Mucosa of descending colon (tissue), 3 donors: ENCODE data around the gene WIPF3. TPM values are rescaled to one million over a fixed set of nuclear protein-coding genes. Genes with fewer than 3 reads are reported as not detected.

Experiments used
- ATAC-seq: fragments of 200-7000 bp; cut with Tn5 transposase; one replicate; pipeline ENCODE4 v1.9.1; 2020; ENCODE audit warnings: mild to moderate bottlenecking, moderate library complexity
- DNase-seq, 3 donors: peaks; one replicate each; pipeline ENCODE4 v3.0.0-alpha.2; 2020
- H3K36me3 ChIP-seq: fragments of 200-600 bp; one replicate; pipeline ENCODE4 v1.8.0; 2021; ENCODE audit warnings: low read depth, mild to moderate bottlenecking
- H3K4me1 ChIP-seq: fragments of 200-600 bp; one replicate; pipeline ENCODE4 v1.8.0; 2021; ENCODE audit warnings: low read depth, mild to moderate bottlenecking
- H3K4me3 ChIP-seq: fragments of 200-600 bp; one replicate; pipeline ENCODE4 v1.8.0; 2021; ENCODE audit warnings: mild to moderate bottlenecking
- H3K9me3 ChIP-seq: fragments of 200-600 bp; one replicate; pipeline ENCODE4 v1.8.0; 2021; ENCODE audit warnings: mild to moderate bottlenecking
- CTCF ChIP-seq: fragments of 200-600 bp; IDR thresholded peaks from one replicate; pipeline ENCODE4 v1.8.0; 2022; ENCODE audit warnings: antibody characterized with exemption, mild to moderate bottlenecking
- intact Hi-C, 2 donors: fragments of 100-400 bp; cut with DNase I in 1 of 2; cut with micrococcal nuclease in 1 of 2; formaldehyde crosslinking; loops; one replicate each; pipeline versions ENCODE4 v1.11.0 to v1.11.1; 2022; cut with DNase I, micrococcal nuclease
- total RNA-seq, 3 donors: library from RNA; stranded (reverse); fragmentation: NEBNext Ultra II Directional in 2 of 3; extraction: Animal tissue kit (Norgen Biotek cat#: 25700) in 2 of 3; gene quantifications; one replicate each; pipeline versions ENCODE4 v1.2.1 to v1.2.4, GENCODE V29; 2021 to 2023
- donor health status: DM: no; HTN: no; CAD: no; lungs with moderate emphysema.
- donor health status: DM: no; HTN: no; CAD: no.
- donor health status: DM: no; HTN: yes; CAD: no.

Gene WIPF3
- total RNA-seq, 3 donors from 2014 or later, result 0.89 to 2.2 (median 1.2) TPM

- DNase-seq, result no peak
- Histone ChIP-seq H3K9me3 (no peaks in the 10 kb centered on the region), H3K4me1 (peaks cover 4% of the 10 kb centered on the region), H3K36me3 (no peaks in the 10 kb centered on the region), H3K4me3 (no peak overlapping the region)
- intact Hi-C loops, result no loop called here
- no peak for ATAC-seq
- no peak for TF ChIP-seq CTCF
Measured at GRCh38 chr7:29810297-29810696, 4.0 kb downstream of the WIPF3 start.

GRCh38 chr7:29810813-29811482, 4.6 kb downstream of the WIPF3 start:
- TF ChIP-seq CTCF, result no peak
- no peak for DNase-seq
- Histone ChIP-seq H3K9me3 (no peaks in the 10 kb centered on the region), H3K4me1 (peaks cover 4% of the 10 kb centered on the region), H3K36me3 (no peaks in the 10 kb centered on the region), H3K4me3 (no peak overlapping the region)
- ATAC-seq, result no peak
- intact Hi-C loops, result no loop called here

GRCh38 chr7:29811586-29811985, 5.3 kb downstream of the WIPF3 start:
- Histone ChIP-seq H3K4me1 (peaks cover 4% of the 10 kb centered on the region), H3K9me3 (no peaks in the 10 kb centered on the region), H3K36me3 (no peaks in the 10 kb centered on the region), H3K4me3 (no peak overlapping the region)
- ATAC-seq, result peak; percentile 18
- no peak for TF ChIP-seq CTCF
- intact Hi-C loops, result no loop called here
- no peak for DNase-seq

DNA sequence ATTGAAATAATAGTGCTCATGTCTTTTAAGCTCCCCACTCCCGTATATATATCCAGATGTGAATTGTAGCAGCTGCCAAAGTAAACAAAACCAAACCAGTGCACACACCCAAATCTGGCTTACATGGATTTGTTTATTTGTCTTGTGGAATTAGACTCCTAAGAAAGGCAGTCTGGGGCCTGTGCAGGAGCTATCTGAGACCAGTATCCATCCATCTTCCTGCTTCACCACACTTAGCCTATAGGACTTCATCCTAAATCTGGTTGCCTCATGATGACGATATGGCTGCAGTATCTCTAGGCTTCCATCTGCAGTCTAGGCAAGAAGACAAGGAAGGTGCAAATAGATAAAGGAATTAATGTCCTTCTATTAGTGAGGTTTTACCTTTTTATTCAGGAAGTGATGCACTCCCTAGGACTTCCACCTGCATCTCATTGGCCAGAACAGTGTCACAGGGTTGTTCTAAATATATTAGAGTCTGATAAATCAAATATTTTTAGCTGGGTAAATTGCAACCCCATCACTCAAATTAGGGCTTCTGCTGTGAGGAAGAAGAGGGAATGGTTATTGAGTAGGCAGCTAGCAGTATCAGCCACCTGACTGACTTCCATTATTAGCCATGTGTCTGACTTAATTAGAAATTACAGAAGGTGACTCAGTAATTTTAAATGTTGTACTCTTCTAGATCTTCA, 6.0 kb downstream of the WIPF3 start:
- H3K9me3 ChIP-seq, result no peaks in the 10 kb centered on the region
- DNase-seq (no peak), ATAC-seq (no peak)
- intact Hi-C loops, result no loop called here
- H3K36me3 ChIP-seq, result no peaks in the 10 kb centered on the region
- no peak for TF ChIP-seq CTCF
- no peak overlapping the region for H3K4me3 ChIP-seq
- peaks cover 4% of the 10 kb centered on the region for H3K4me1 ChIP-seq

DNA sequence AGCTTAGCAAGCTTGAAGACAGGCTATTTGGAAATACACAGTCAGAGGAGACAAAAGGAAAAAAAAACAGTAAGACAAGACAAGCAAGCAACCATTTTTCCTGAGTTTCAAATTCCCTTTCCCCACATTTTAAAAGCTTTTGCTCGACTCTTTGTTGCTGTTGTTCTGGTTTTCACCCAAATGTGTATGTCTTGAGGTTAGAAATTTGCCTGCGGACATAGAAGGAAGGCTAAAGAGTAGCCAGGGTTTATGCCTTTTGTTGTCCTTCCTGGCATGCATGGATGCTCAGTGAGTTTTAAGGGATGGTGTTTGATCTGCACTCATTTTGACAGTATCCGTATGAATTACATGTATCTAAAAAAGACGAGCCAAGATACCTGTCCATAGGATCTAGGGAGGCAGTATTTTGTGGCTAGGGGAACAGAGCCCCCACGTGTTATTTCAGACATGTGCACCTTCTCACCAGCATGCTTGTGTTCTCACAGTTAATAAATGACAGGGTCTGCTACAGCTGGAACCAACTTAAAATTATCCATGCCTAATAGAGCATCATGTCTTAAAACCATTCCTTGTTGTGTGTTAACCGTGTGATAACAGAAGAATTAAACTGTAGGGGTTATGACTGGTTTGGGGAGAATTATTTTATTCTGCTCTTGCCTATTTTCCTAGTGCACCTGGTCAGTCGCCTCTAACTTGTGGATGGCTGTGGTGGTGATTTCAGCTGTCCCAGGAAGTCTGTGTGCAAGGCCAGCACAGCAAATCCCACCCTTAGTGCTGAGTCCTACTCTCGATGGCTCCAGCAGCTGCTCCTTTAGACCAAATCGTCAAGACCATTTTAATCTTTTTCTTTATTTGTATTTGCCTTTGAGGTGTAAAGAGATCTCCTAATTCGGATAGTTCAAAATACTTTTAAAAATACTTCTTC, 9.1 kb downstream of the WIPF3 start:
- no peak overlapping the region for H3K4me3 ChIP-seq
- H3K36me3 ChIP-seq, result no peaks in the 10 kb centered on the region
- H3K9me3 ChIP-seq, result no peaks in the 10 kb centered on the region
- DNase-seq (no peak), ATAC-seq (no peak)
- intact Hi-C loops, result no loop called here
- H3K4me1 ChIP-seq, result no peaks in the 10 kb centered on the region
- TF ChIP-seq CTCF, result no peak
